ENCODE results near the gene OSBP2.
"Not testable (repeated sequence)": the region's sequence is repeated elsewhere in the genome, so short reads cannot be mapped to it uniquely, and the experiment has no call there.

Gene OSBP2

DNA sequence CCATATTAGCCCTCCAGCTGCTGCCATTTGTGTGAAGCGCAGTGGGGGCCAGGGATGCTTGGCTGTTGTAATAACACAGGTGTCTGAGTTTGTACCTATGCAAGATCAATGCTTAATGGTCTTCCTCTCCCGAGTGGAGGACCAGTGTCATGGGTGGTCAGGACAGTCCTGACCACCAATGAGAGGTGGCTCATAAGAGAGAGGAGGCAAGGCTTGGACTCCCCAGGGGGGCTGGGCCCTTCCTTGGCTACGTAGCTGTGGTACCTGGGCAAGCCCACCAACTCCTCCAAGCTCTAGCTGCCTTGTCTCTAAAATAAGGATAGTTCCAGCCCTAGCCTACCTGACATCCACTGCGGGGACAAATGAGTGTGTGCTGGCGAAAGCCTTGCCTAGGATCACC, 79.2 kb downstream of the OSBP2 start:
- no peaks in the 10 kb centered on the region for H3K36me3 ChIP-seq
- intact Hi-C loops (cut with DNase I; ENCODE audit: low total_unique reads), result no loop called here

GRCh38 chr22:30774566-30774965, 79.9 kb downstream of the OSBP2 start:
- no peak overlapping the region for H3K27ac ChIP-seq
- TF ChIP-seq CTCF (IDR thresholded peaks at IDR 0.05), result no peak
- no peak overlapping the region for H3K4me3 ChIP-seq
- no peaks in the 10 kb centered on the region for H3K27me3 ChIP-seq
- no peaks in the 10 kb centered on the region for H3K9me3 ChIP-seq
- H3K36me3 ChIP-seq, result no peaks in the 10 kb centered on the region
- DNase-seq, result no peak
- H3K4me1 ChIP-seq, result peaks cover 0 to 10% (median 0%) of the 10 kb centered on the region in 4 donors
- intact Hi-C loops (cut with DNase I; ENCODE audit: low total_unique reads), result no loop called here

More for the DNA sequence above, 79.2 kb downstream of the OSBP2 start:
- Histone ChIP-seq H3K4me3 (no peak overlapping the region), H3K4me1 (peaks cover 0 to 10% (median 0%) of the 10 kb centered on the region in 4 donors), H3K27me3 (no peaks in the 10 kb centered on the region), H3K9me3 (no peaks in the 10 kb centered on the region), H3K27ac (no peak overlapping the region)
- TF ChIP-seq CTCF (IDR thresholded peaks at IDR 0.05), result no peak
- no peak for DNase-seq

DNA sequence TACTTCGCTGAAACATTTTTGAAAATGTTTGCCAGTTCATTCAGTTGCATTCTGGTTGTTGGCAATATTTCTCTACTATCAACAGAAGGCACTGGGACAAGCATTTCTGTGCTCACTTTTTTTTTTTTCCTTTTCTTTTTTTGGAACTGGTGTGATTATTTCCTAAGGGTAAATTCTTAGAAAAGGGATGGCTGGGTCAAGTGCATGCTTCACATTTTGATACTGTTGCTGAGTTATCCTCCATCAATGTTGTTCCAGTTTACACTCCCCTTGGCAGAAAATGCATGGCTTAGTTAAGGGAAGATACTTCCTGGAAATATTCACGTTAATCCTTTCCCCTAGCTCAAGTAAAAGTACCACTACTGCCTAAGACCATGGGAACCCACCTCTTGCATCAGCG, 81.8 kb downstream of the OSBP2 start:
- intact Hi-C loops (cut with DNase I; ENCODE audit: low total_unique reads), result no loop called here
- TF ChIP-seq CTCF (IDR thresholded peaks at IDR 0.05), result no peak
- peaks cover 0 to 10% (median 0%) of the 10 kb centered on the region in 4 donors for H3K4me1 ChIP-seq
- H3K27ac ChIP-seq, result no peak overlapping the region
- no peaks in the 10 kb centered on the region for H3K9me3 ChIP-seq
- no peaks in the 10 kb centered on the region for H3K36me3 ChIP-seq
- no peak overlapping the region for H3K4me3 ChIP-seq
- no peaks in the 10 kb centered on the region for H3K27me3 ChIP-seq
- DNase-seq, result no peak

DNA sequence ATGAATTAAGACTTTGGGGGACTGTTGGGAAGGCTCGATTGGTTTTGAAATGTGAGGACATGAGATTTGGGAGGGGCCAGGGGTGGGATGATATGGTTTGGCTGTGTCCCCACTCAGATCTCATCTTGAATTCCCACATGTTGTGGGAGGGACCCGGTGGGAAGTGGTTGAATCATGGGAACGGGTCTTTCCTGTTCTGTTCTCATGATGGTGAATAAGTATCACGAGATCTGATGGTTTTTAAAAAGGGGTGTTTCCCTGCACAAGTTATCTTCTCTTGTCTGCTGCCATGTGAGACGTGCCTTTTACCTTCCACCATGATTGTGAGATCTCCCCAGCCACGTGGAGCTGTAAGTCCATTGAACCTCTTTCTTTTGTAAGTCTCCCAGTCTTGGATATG, 82.5 kb downstream of the OSBP2 start:
- H3K27me3 ChIP-seq; H3K4me3 ChIP-seq; H3K36me3 ChIP-seq; intact Hi-C loops (cut with DNase I; ENCODE audit: low total_unique reads); H3K9me3 ChIP-seq; H3K4me1 ChIP-seq; DNase-seq; H3K27ac ChIP-seq: not testable (repeated sequence)

- no peak for TF ChIP-seq CTCF (IDR thresholded peaks at IDR 0.05)
- no peaks in the 10 kb centered on the region for H3K36me3 ChIP-seq
- peaks cover 0 to 10% (median 0%) of the 10 kb centered on the region in 4 donors for H3K4me1 ChIP-seq
- no peaks in the 10 kb centered on the region for H3K9me3 ChIP-seq
- H3K27me3 ChIP-seq, result no peaks in the 10 kb centered on the region
- intact Hi-C loops (cut with DNase I; ENCODE audit: low total_unique reads), result no loop called here
- no peak overlapping the region for H3K27ac ChIP-seq
- DNase-seq, result no peak
- H3K4me3 ChIP-seq, result no peak overlapping the region
These were observed 82.9 kb downstream of the OSBP2 start for GRCh38 chr22:30777587-30777986.

DNA sequence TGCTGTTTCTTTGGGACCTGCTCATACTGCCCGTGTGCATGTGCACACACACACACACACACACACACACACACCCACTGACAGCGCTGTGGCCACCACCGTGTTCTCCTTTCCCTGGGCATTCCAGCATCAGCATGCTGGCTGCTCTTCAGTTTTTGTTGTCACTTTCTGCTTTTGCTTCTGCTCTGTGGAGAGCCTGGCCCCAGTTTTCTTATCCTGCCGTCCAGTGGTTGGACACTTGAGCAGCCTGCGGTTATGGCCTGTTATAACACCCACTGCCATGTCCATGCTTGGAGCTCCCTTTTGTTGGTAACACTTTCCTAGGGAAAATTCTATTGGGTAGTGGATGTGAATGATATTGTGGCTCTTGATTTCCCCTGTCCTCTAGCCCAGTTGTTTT, 83.6 kb downstream of the OSBP2 start:
- DNase-seq, result no peak
- Histone ChIP-seq H3K4me3 (no peak overlapping the region), H3K27me3 (no peaks in the 10 kb centered on the region), H3K27ac (no peak overlapping the region), H3K36me3 (no peaks in the 10 kb centered on the region), H3K4me1 (peaks cover 0 to 10% (median 0%) of the 10 kb centered on the region in 4 donors), H3K9me3 (no peaks in the 10 kb centered on the region)
- intact Hi-C loops (cut with DNase I; ENCODE audit: low total_unique reads), result no loop called here
- no peak for TF ChIP-seq CTCF (IDR thresholded peaks at IDR 0.05)
